Heart left ventricle (tissue), 16 donors: ENCODE data around the gene PSMD7. TPM values are rescaled to one million over a fixed set of nuclear protein-coding genes. Genes with fewer than 3 reads are reported as not detected.
"Not testable (repeated sequence)": the region's sequence is repeated elsewhere in the genome, so short reads cannot be mapped to it uniquely, and the experiment has no call there.

Source experiments
- ATAC-seq, 4 donors: fragments of 200-7000 bp; cut with Tn5 transposase; one replicate each; pipeline ENCODE4 v1.9.1; 2020 to 2022; ENCODE audit warnings: moderate library complexity in 4 of 4, mild to moderate bottlenecking in 3 of 4, moderate number of reproducible peaks in 1 of 4
- DNase-seq, 5 donors: peaks; one replicate each; pipeline ENCODE4 v3.0.0-alpha.2; 2020
- H3K27ac ChIP-seq, 12 donors: fragments of 200-600 bp; sonication (generic) in 4 of 12; one replicate each; pipeline versions ENCODE4 v1.5.0 to v1.8.0; 2016 to 2022; ENCODE audit warnings: mild to moderate bottlenecking in 2 of 12
- H3K27me3 ChIP-seq, 9 donors: fragments of 200-600 bp; sonication (generic) in 2 of 9; one replicate each; pipeline versions ENCODE4 v1.5.1 to v1.8.0; 2016 to 2022; ENCODE audit warnings: mild to moderate bottlenecking in 3 of 9
- H3K36me3 ChIP-seq, 9 donors: fragments of 200-600 bp; sonication (generic) in 2 of 9; one replicate each; pipeline versions ENCODE4 v1.5.0 to v1.8.0; 2018 to 2022; ENCODE audit warnings: mild to moderate bottlenecking in 2 of 9
- H3K4me1 ChIP-seq, 12 donors: fragments of 200-600 bp; sonication (generic) in 4 of 12; one replicate each; pipeline versions ENCODE4 v1.5.0 to v1.8.0; 2016 to 2022; ENCODE audit warnings: mild to moderate bottlenecking in 3 of 12
- H3K4me3 ChIP-seq, 12 donors: fragments of 200-600 bp; sonication (generic) in 4 of 12; one replicate each; pipeline versions ENCODE4 v1.5.0 to v1.8.0; 2017 to 2022; ENCODE audit warnings: mild to moderate bottlenecking in 9 of 12, moderate library complexity in 4 of 12
- H3K9me3 ChIP-seq, 12 donors: fragments of 200-600 bp; sonication (generic) in 4 of 12; one replicate each; pipeline versions ENCODE4 v1.5.0 to v1.8.0; 2016 to 2022; ENCODE audit warnings: mild to moderate bottlenecking in 1 of 12
- CTCF ChIP-seq, 12 donors: fragments of 200-600 bp; sonication (generic) in 4 of 12; IDR thresholded peaks; one replicate each; pipeline versions ENCODE4 v1.5.0 to v1.8.0; 2018 to 2022; ENCODE audit warnings: antibody characterized with exemption in 12 of 12, mild to moderate bottlenecking in 5 of 12
- POLR2A ChIP-seq, 2 donors: fragments of 450-650 bp; IDR thresholded peaks; one replicate each; pipeline ENCODE4 v1.6.1; 2017; ENCODE audit warnings: antibody characterized with exemption in 2 of 2, mild to moderate bottlenecking in 2 of 2, moderate library complexity in 2 of 2
- WGBS, 4 donors: extraction: QIAGEN DNeasy Blood & Tissue Kit in 2 of 4; methylation state at CpG; one replicate each; pipeline versions ENCODE4 v1.1.5 to v1.1.7; 2013 to 2018; 5-methylcytosine and 5-hydroxymethylcytosine counted together
- intact Hi-C, 10 donors: fragments of 100-400 bp; cut with DNase I; formaldehyde crosslinking; loops; one replicate each; pipeline versions ENCODE4 v1.11.1 to v1.14.2; 2022
- polyA plus RNA-seq, 2 donors: library from polyadenylated mRNA; stranded (reverse); fragments of 200-250 nt; gene quantifications; one replicate each; pipeline ENCODE4 v1.2.3, GENCODE V29; 2013
- total RNA-seq, 9 donors: library from RNA; depleted of rRNA in 2 of 9; stranded (reverse); fragments of >200 nt in 2 of 9; fragmentation: NEBNext Ultra II Directional in 3 of 9; extraction: Animal tissue kit (Norgen Biotek cat#: 25700) in 3 of 9; gene quantifications; one replicate each; pipeline versions ENCODE4 v1.1.0 to v1.2.4, GENCODE V29; 2016 to 2023
- donor health status: ischemic (EF 13 %, LVEDD 7.1; RV severe dilation, severe dysfunction).
- donor health status: healthy with polysubstance abuse.
- donor health status: DM: no; HTN: yes; CAD: no.
- donor health status: DM: no; HTN: no; CAD: no.
- donor health status: ischemic (EF 25% LVEDD 6.9; RV normal size, moderate dysfunction).
- donor health status: ischemic (EF 25% LVEDD 5.7; RV mildly dilated, moderate dysfunction).
- donor health status: healthy.
- donor health status: DM: yes; HTN: yes; CAD: no.
- donor health status: ischemic (EF 35%, LVEDD 5.7; RV mildly dilated, moderate dysfunction).
- donor health status: nonischemic (EF 11% LVEDD 7.7; RV severe dilation, severe dysfunction).
- donor health status: DM: yes; HTN: yes; CAD: no.
- donor health status: PGD.
- donor health status: ischemic (EF 29% LVEDD 5.4; RV normal size, mild dysfunction).
- donor health status: nonischemic (EF 23%, LVEDD 6.1; RV moderate dilation, normal function).

Gene PSMD7
- total and polyA plus RNA-seq, 11 donors = 74.1 to 226 (median 131) TPM

GRCh38 chr16:74320707-74321106 lies 24.1 kb downstream of the PSMD7 start:
- intact Hi-C loops = no loop called here

GRCh38 chr16:74321356-74321755 lies 24.7 kb downstream of the PSMD7 start:
- TF ChIP-seq CTCF (IDR thresholded peaks at IDR 0.05) = no peak
- TF ChIP-seq POLR2A (IDR thresholded peaks at IDR 0.05) = no peak
- DNase-seq (peak in 1 of 5 donors; percentile 61), ATAC-seq (peak in 3 of 4 donors; percentile 41 to 64 (median 51))
- intact Hi-C loops = no loop called here
- Histone ChIP-seq H3K27ac (peak overlapping the region in 11 of 12 donors; percentile 44 to 87 (median 76)), H3K4me3 (no peak overlapping the region), H3K4me1 (peaks cover 0 to 39% (median 28%) of the 10 kb centered on the region in 12 donors), H3K9me3 (no peaks in the 10 kb centered on the region), H3K27me3 (no peaks in the 10 kb centered on the region), H3K36me3 (peaks cover 0 to 14% (median 12%) of the 10 kb centered on the region in 9 donors)
- 50 to 88% (median 84%) methylated on average over 1 to 2 of the region's 2 CpGs for WGBS, 4 donors

More at GRCh38 chr16:74320707-74321106, 24.1 kb downstream of the PSMD7 start:
- H3K9me3 ChIP-seq = no peaks in the 10 kb centered on the region
- peak in 3 of 4 donors; percentile 5 to 12 (median 10) for ATAC-seq
- peaks cover 0 to 7% (median 5%) of the 10 kb centered on the region in 9 donors for H3K36me3 ChIP-seq
- peak overlapping the region in 11 of 12 donors; percentile 6 to 87 (median 76) for H3K27ac ChIP-seq
- no peak overlapping the region for H3K4me3 ChIP-seq
- no peaks in the 10 kb centered on the region for H3K27me3 ChIP-seq
- 38 to 42% (median 42%) methylated on average over 6 of the region's 6 CpGs for WGBS, 4 donors
- peak in 3 of 5 donors; percentile 26 to 47 (median 37) for DNase-seq
- peaks cover 0 to 39% (median 28%) of the 10 kb centered on the region in 12 donors for H3K4me1 ChIP-seq
- no peak for TF ChIP-seq POLR2A (IDR thresholded peaks at IDR 0.05)
- no peak for TF ChIP-seq CTCF (IDR thresholded peaks at IDR 0.05)

GRCh38 chr16:74322301-74322710 lies 25.7 kb downstream of the PSMD7 start:
- TF ChIP-seq POLR2A (IDR thresholded peaks at IDR 0.05) (no peak), CTCF (IDR thresholded peaks at IDR 0.05) (no peak)
- peaks cover 0 to 39% (median 28%) of the 10 kb centered on the region in 12 donors for H3K4me1 ChIP-seq
- DNase-seq = peak in 1 of 5 donors; percentile 29
- H3K9me3 ChIP-seq = no peaks in the 10 kb centered on the region
- peak overlapping the region; percentile 13 to 87 (median 76) for H3K27ac ChIP-seq
- no peaks in the 10 kb centered on the region for H3K27me3 ChIP-seq
- H3K36me3 ChIP-seq = peaks cover 0 to 23% (median 21%) of the 10 kb centered on the region in 9 donors
- intact Hi-C loops = no loop called here
- peak overlapping the region in 1 of 12 donors; percentile 14 for H3K4me3 ChIP-seq
- ATAC-seq = peak; percentile 71 to 88 (median 78)
- WGBS, 4 donors = 25 to 34% (median 30%) methylated on average over 7 of the region's 7 CpGs

GRCh38 chr16:74324777-74325176 lies 28.2 kb downstream of the PSMD7 start:
- H3K9me3 ChIP-seq, DNase-seq, H3K27ac ChIP-seq, intact Hi-C loops, H3K27me3 ChIP-seq, ATAC-seq, H3K4me3 ChIP-seq: not testable (repeated sequence)
- WGBS, 4 donors = 96 to 97% (median 96%) methylated on average over 5 of the region's 5 CpGs
- H3K36me3 ChIP-seq = peaks cover 0 to 39% (median 34%) of the 10 kb centered on the region in 9 donors
- H3K4me1 ChIP-seq = peaks cover 0 to 39% (median 28%) of the 10 kb centered on the region in 12 donors
